ENCODE measurements around the gene RAVER1. TPM values are rescaled to one million over a fixed set of nuclear protein-coding genes. Genes with fewer than 3 reads are reported as not detected.

Gene RAVER1
- total RNA-seq, 2 experiments from 2014 or later = 105 to 111 TPM

- intact Hi-C loops (cut with micrococcal nuclease) = no loop called here
- POLR2A ChIA-PET = interaction anchor here (0.7 to 1.4 kb wide), 2 partner anchors 9 to 48 kb away, joined by 3 to 6 read pairs; partner anchors contain the start of gene ICAM4
- H3K36me3 Mint-ChIP-seq (ENCODE audit: low read depth) = no peaks in the 10 kb centered on the region
- H3K27ac Mint-ChIP-seq = no peak overlapping the region
- H3K4me3 Mint-ChIP-seq = peak overlapping the region; percentile 68
- no peaks in the 10 kb centered on the region for H3K9me3 Mint-ChIP-seq
- no peak for TF ChIP-seq CTCF (IDR thresholded peaks at IDR 0.05)
- ATAC-seq = no peak
- no peak for DNase-seq
- H3K27me3 Mint-ChIP-seq = peaks cover 49% of the 10 kb centered on the region
- peaks cover 32% of the 10 kb centered on the region for H3K4me1 Mint-ChIP-seq (ENCODE audit: low read depth)
- CTCF ChIA-PET = interaction anchor here (0.6 to 1.4 kb wide), 2 partner anchors 9 to 93 kb away, joined by 4 to 7 read pairs; no protein-coding TSS in a partner anchor
Observed at GRCh38 chr19:10295847-10296591, 37.3 kb downstream of the RAVER1 start.

- intact Hi-C loops (cut with micrococcal nuclease) = no loop called here
- Mint-ChIP-seq H3K27ac (no peak overlapping the region), H3K4me3 (peak overlapping the region; percentile 68), H3K27me3 (peaks cover 55% of the 10 kb centered on the region), H3K4me1 (ENCODE audit: low read depth) (peaks cover 39% of the 10 kb centered on the region), H3K36me3 (ENCODE audit: low read depth) (no peaks in the 10 kb centered on the region), H3K9me3 (no peaks in the 10 kb centered on the region)
- peak; percentile 46 for ATAC-seq
- no peak for TF ChIP-seq CTCF (IDR thresholded peaks at IDR 0.05)
- ChIA-PET POLR2A (interaction anchor here (1.4 kb wide), 1 partner anchor 9 kb away, joined by 6 read pairs; the partner anchor contains the start of gene ICAM4), CTCF (interaction anchor here (0.6 to 1.4 kb wide), 2 partner anchors 10 to 94 kb away, joined by 4 to 7 read pairs; no protein-coding TSS in a partner anchor)
- peak; percentile 71 for DNase-seq
Observed at GRCh38 chr19:10295305-10295846, 38.0 kb downstream of the RAVER1 start.

DNA sequence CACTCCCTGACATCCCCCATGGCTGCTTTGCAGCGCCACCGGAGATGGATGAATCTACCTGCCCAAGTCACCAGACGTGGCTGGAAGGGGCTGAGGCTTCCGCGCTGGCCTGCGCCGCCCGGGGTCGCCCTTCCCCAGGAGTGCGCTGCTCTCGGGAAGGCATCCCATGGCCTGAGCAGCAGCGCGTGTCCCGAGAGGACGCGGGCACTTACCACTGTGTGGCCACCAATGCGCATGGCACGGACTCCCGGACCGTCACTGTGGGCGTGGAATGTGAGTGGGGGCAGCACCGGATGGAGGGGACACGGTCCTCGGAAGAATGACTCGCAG, 39.0 kb downstream of the RAVER1 start:
- ChIA-PET CTCF (no interaction called here), POLR2A (interaction anchor here (1.1 to 1.2 kb wide), 2 partner anchors 12 to 37 kb away, joined by 3 to 7 read pairs; no protein-coding TSS in a partner anchor)
- no peaks in the 10 kb centered on the region for H3K36me3 Mint-ChIP-seq (ENCODE audit: low read depth)
- H3K4me3 Mint-ChIP-seq = no peak overlapping the region
- TF ChIP-seq CTCF (IDR thresholded peaks at IDR 0.05) = no peak
- ATAC-seq = no peak
- peaks cover 45% of the 10 kb centered on the region for H3K4me1 Mint-ChIP-seq (ENCODE audit: low read depth)
- H3K27me3 Mint-ChIP-seq = peaks cover 60% of the 10 kb centered on the region
- H3K27ac Mint-ChIP-seq = no peak overlapping the region
- intact Hi-C loops (cut with micrococcal nuclease) = no loop called here
- H3K9me3 Mint-ChIP-seq = no peaks in the 10 kb centered on the region
- DNase-seq = no peak

- intact Hi-C loops (cut with micrococcal nuclease) = no loop called here
- ChIA-PET POLR2A (interaction anchor here (1.1 to 1.2 kb wide), 2 partner anchors 12 to 37 kb away, joined by 3 to 7 read pairs; no protein-coding TSS in a partner anchor), CTCF (no interaction called here)
- ATAC-seq (no peak), DNase-seq (no peak)
- no peaks in the 10 kb centered on the region for H3K9me3 Mint-ChIP-seq
- H3K27ac Mint-ChIP-seq = no peak overlapping the region
- H3K4me1 Mint-ChIP-seq (ENCODE audit: low read depth) = peaks cover 49% of the 10 kb centered on the region
- no peaks in the 10 kb centered on the region for H3K36me3 Mint-ChIP-seq (ENCODE audit: low read depth)
- H3K27me3 Mint-ChIP-seq = peaks cover 62% of the 10 kb centered on the region
- no peak for TF ChIP-seq CTCF (IDR thresholded peaks at IDR 0.05)
- no peak overlapping the region for H3K4me3 Mint-ChIP-seq
Observed at GRCh38 chr19:10293637-10294367, 39.5 kb downstream of the RAVER1 start.

Measured in activated CD8-positive, alpha-beta T cell treated with anti-CD3 and anti-CD28 coated beads for 36 hours (primary cell).